GM12878 (cell line): ENCODE measurements around the gene SPATA9. TPM values are rescaled to one million over a fixed set of nuclear protein-coding genes. Genes with fewer than 3 reads are reported as not detected.

Experiments used
- ATAC-seq: fragments of 200-7000 bp; cut with Tn5 transposase; 3 replicates; pipeline ENCODE4 v1.9.1; 2020; ENCODE audit warnings: mild to moderate bottlenecking, moderate library complexity
- BruUV-seq: library from RNA; stranded (reverse); fragments of 400-500 nt; replicated peaks from 2 replicates; lab custom pipeline; 2021; lab: Mats Ljungman, UMichigan
- CTCF ChIA-PET: fragments of 300-600 bp; sonication (Branson Sonifier 250); formaldehyde crosslinking; extraction: SDS; loops from one replicate; lab custom pipeline; 2021; ENCODE audit warnings: inconsistent platforms; lab: Yijun Ruan, JAX
- POLR2A ChIA-PET: fragments of 350-600 bp; formaldehyde crosslinking; extraction: SDS; loops from one replicate; lab custom pipeline; 2021; ENCODE audit warnings: inconsistent platforms; lab: Charles Lee
- RAD21 ChIA-PET: fragments of 300-600 bp; sonication (Branson Sonifier 250); formaldehyde crosslinking; loops from one replicate; lab custom pipeline; 2023; ENCODE audit warnings: antibody characterized with exemption; ENCODE audit not compliant: unreplicated experiment; lab: Charles Lee
- SMC1A ChIA-PET: fragments of 300-600 bp; sonication (Branson Sonifier 250); formaldehyde crosslinking; loops from one replicate; lab custom pipeline; 2023; ENCODE audit not compliant: unreplicated experiment, uncharacterized antibody; lab: Charles Lee
- DNase-seq: peaks from one replicate; pipeline ENCODE4 v3.0.0-alpha.2; 2011; ENCODE audit warnings: low read depth, low spot score
- FAIRE-seq: peaks from 3 replicates; lab custom pipeline; 2011; peaks lifted over from hg19 to GRCh38; lab: Jason Lieb, UNC
- H2AFZ ChIP-seq: 2 replicates; pipeline ENCODE4 v1.6.0; 2011; ENCODE audit warnings: low read depth, low read length, control low read depth; ENCODE audit not compliant: control insufficient read depth
- H3K27ac ChIP-seq: 2 replicates; pipeline ENCODE4 v1.5.1; 2011; ENCODE audit warnings: control low read depth; ENCODE audit not compliant: control insufficient read depth, insufficient read depth
- H3K27me3 ChIP-seq, 2 experiments: replicated peaks in 1 of 2; 2 replicates each; pipeline versions ENCODE4 v1.6.0 to v1.6.1; 2011; ENCODE audit warnings: low read length in 1 of 2; ENCODE audit not compliant: control insufficient read depth in 2 of 2, insufficient read depth in 2 of 2
- H3K36me3 ChIP-seq, 2 experiments: 2 replicates each; pipeline ENCODE4 v1.5.1; 2011; ENCODE audit warnings: low read length in 1 of 2; ENCODE audit not compliant: control insufficient read depth in 2 of 2, insufficient read depth in 2 of 2
- H3K4me1 ChIP-seq: 2 replicates; pipeline ENCODE4 v1.6.1; 2011; ENCODE audit warnings: mild to moderate bottlenecking, low read length, moderate library complexity, mixed read lengths; ENCODE audit not compliant: control insufficient read depth, insufficient read depth
- H3K4me2 ChIP-seq: 2 replicates; pipeline ENCODE4 v1.6.0; 2011; ENCODE audit warnings: control low read depth; ENCODE audit not compliant: control insufficient read depth, insufficient read depth
- H3K4me3 ChIP-seq: fragments of 200-600 bp; sonication (generic); 2 replicates; pipeline ENCODE4 v1.5.1; 2016
- H3K79me2 ChIP-seq: 2 replicates; pipeline ENCODE4 v1.6.0; 2011; ENCODE audit warnings: low read length; ENCODE audit not compliant: control insufficient read depth, insufficient read depth
- H3K9ac ChIP-seq: 2 replicates; pipeline ENCODE4 v1.8.0; 2011; ENCODE audit warnings: low read length, control low read depth, mixed read lengths; ENCODE audit not compliant: control insufficient read depth, insufficient read depth
- H3K9me3 ChIP-seq: replicated peaks from 3 replicates; pipeline ENCODE4 v1.5.1; 2011; ENCODE audit warnings: mild to moderate bottlenecking, low read length; ENCODE audit not compliant: control insufficient read depth, insufficient read depth
- H4K20me1 ChIP-seq: 2 replicates; pipeline ENCODE4 v1.6.0; 2011; ENCODE audit not compliant: control insufficient read depth, insufficient read depth
- BCL3 ChIP-seq: IDR thresholded peaks from 2 replicates; pipeline ENCODE4 v1.6.1; 2011; ENCODE audit warnings: borderline replicate concordance, low read depth, mild to moderate bottlenecking, moderate library complexity, low read length; ENCODE audit not compliant: insufficient read depth, poor library complexity, severe bottlenecking
- BHLHE40 ChIP-seq, 2 experiments: fragments of 450-650 bp in 1 of 2; IDR thresholded peaks; 2 replicates each; pipeline ENCODE4 v1.6.1; 2011 to 2017; ENCODE audit warnings: low read depth in 2 of 2, borderline replicate concordance in 1 of 2, improper control_type of control experiment in 1 of 2, low read length in 1 of 2, mild to moderate bottlenecking in 1 of 2
- CBX3 ChIP-seq: fragments of 200-600 bp; sonication (generic); IDR thresholded peaks from 2 replicates; pipeline ENCODE4 v1.6.1; 2016; ENCODE audit warnings: low read depth, borderline replicate concordance
- DPF2 ChIP-seq: fragments of 450-650 bp; IDR thresholded peaks from 2 replicates; pipeline ENCODE4 v1.6.1; 2017; ENCODE audit warnings: mild to moderate bottlenecking
- EP300 ChIP-seq, 2 experiments: fragments of 150-350 bp in 1 of 2; IDR thresholded peaks; 2 replicates each; pipeline ENCODE4 v1.6.1; 2011 to 2012; ENCODE audit warnings: low read depth in 2 of 2, low read length in 2 of 2, borderline replicate concordance in 1 of 2, improper control_type of control experiment in 1 of 2, inconsistent platforms in 1 of 2; ENCODE audit not compliant: control insufficient read depth in 1 of 2
- KDM1A ChIP-seq: fragments of 200-600 bp; sonication (generic); IDR thresholded peaks from 2 replicates; pipeline ENCODE4 v1.6.1; 2016; ENCODE audit warnings: borderline replicate concordance
- MAX ChIP-seq: IDR thresholded peaks from 2 replicates; pipeline ENCODE4 v1.6.1; 2012; ENCODE audit warnings: low read depth, low read length, improper control_type of control experiment
- NR2C2 ChIP-seq: IDR thresholded peaks from 2 replicates; pipeline ENCODE4 v1.6.1; 2011; ENCODE audit warnings: borderline replicate concordance, low read depth; ENCODE audit not compliant: control insufficient read depth, insufficient read length
- SP1 ChIP-seq: IDR thresholded peaks from one replicate; pipeline ENCODE4 v1.6.1; 2011; ENCODE audit warnings: low read depth, low read length
- SRF ChIP-seq, 2 experiments: IDR thresholded peaks; 2 replicates each; pipeline ENCODE4 v1.6.1; 2011; ENCODE audit warnings: low read depth in 2 of 2, low read length in 2 of 2, mild to moderate bottlenecking in 1 of 2, moderate library complexity in 1 of 2
- WGBS: methylation state at CpG from one replicate; pipeline ENCODE4 v1.1.6; 2016; ENCODE audit warnings: low lambda C conversion rate; ENCODE audit not compliant: insufficient replicate concordance, insufficient coverage; ENCODE audit errors: missing lambda C conversion rate; 5-methylcytosine and 5-hydroxymethylcytosine counted together
- in situ Hi-C: fragments of 300-500 bp; cut with MboI; formaldehyde crosslinking; loops from 9 replicates; pipeline ENCODE4 v1.14.3; 2018; ENCODE audit warnings: mixed read lengths
- intact Hi-C: fragments of 100-400 bp; cut with micrococcal nuclease; formaldehyde crosslinking; loops from one replicate; pipeline ENCODE4 v1.14.2; 2022; ENCODE audit not compliant: unreplicated experiment
- polyA plus RNA-seq, 11 experiments: library from polyadenylated mRNA; depleted of rRNA in 4 of 11; unstranded in 6 of 11; stranded (reverse) in 5 of 11; fragments of >200 nt; fragmentation: Nextera tagmentation in 4 of 11; fragmentation: Illumina TruSeq in 1 of 11; extraction: Ambion mirVana in 4 of 11; extraction: Trizol in 1 of 11; gene quantifications; 1 replicate in 1 of 11; 2 replicates in 10 of 11; pipeline versions ENCODE4 v1.2.1 to v1.2.3, GENCODE V29; 2011 to 2016; ENCODE audit warnings: inconsistent platforms in 2 of 11, missing spikeins in 2 of 11, low read depth in 1 of 11
- total RNA-seq, 4 experiments: library from RNA; depleted of rRNA in 3 of 4; stranded (reverse); fragments of >200 nt in 3 of 4; fragmentation: Illumina TruSeq in 1 of 4; extraction: Trizol in 1 of 4; gene quantifications; 2 replicates each; pipeline versions ENCODE4 v1.2.1 to v1.2.3, GENCODE V29; 2013 to 2021
- TF ChIP-seq, protein P1 (sequence below): fragments of 450-650 bp; formaldehyde crosslinking; IDR thresholded peaks from 2 replicates; pipeline ENCODE4 v1.5.0; 2022; ENCODE audit warnings: mild to moderate bottlenecking, missing genetic modification characterization
- TF ChIP-seq, protein P2 (sequence below): fragments of 450-650 bp; IDR thresholded peaks from 2 replicates; pipeline ENCODE4 v1.6.1; 2017; ENCODE audit warnings: mild to moderate bottlenecking, moderate library complexity

Gene SPATA9
- total and polyA plus RNA-seq, 10 of the 15 experiments (the other 5 are each of a cell fraction or from before 2014, with no cell fraction given) = 0.11 to 0.49 (median 0.16) TPM; not detected in 1

GRCh38 chr5:95617057-95617456 lies 65.7 kb downstream of the SPATA9 start:
- Histone ChIP-seq H3K4me1 (peaks cover 20% of the 10 kb centered on the region), H3K79me2 (peaks cover 3% of the 10 kb centered on the region; the same call in 1 of the 2 replicates), H2AFZ (no peak overlapping the region), H3K4me3 (no peak overlapping the region), H3K4me2 (no peak overlapping the region), H3K9ac (0 out of 2 replicates have a peak overlapping the region, but pooled peaks have one; percentile 1), H3K27me3 (peaks cover 0 to 2% of the 10 kb centered on the region in 2 experiments; a peak in 1 of 4 replicates), H3K27ac (peak overlapping the region; percentile 17), H3K36me3 (no peaks in the 10 kb centered on the region), H3K9me3 (peaks cover 6% of the 10 kb centered on the region; the same call in 2 of the 3 replicates), H4K20me1 (no peaks in the 10 kb centered on the region)
- 86% methylated on average over 5 of the region's 5 CpGs for WGBS
- peak; percentile 73 for DNase-seq
- peak; percentile 39 for ATAC-seq
- RAD21 ChIA-PET = no interaction called here
- no peak for FAIRE-seq
- intact Hi-C loops (loop anchor here (1.0 to 10.0 kb wide), 2 partner anchors 62 to 542 kb away; partner anchors contain the start of gene ARSK), in situ Hi-C loops (no loop called here)
- POLR2A ChIA-PET = no interaction called here
- CTCF ChIA-PET = interaction anchor here (0.6 kb wide), 1 partner anchor 664 kb away, joined by 3 read pairs; no protein-coding TSS in a partner anchor
- BruUV-seq = no TSS peak
- SMC1A ChIA-PET = interaction anchor here (0.8 kb wide), 1 partner anchor 172 kb away, joined by 3 read pairs; no protein-coding TSS in a partner anchor
- TF ChIP-seq EP300 (IDR thresholded peaks at IDR 0.05; ENCODE audit: borderline replicate concordance in 1 of 2, control insufficient read depth in 1 of 2, low read depth in 2 of 2, low read length in 2 of 2) (peak; percentile 13 to 41; a peak in 1 of 4 replicates), SP1 (no peak), BHLHE40 (IDR thresholded peaks at IDR 0.05; ENCODE audit: borderline replicate concordance in 1 of 2, low read depth in 2 of 2, low read length in 1 of 2) (0 out of 4 replicates have a peak, but pooled peaks of 1 of the 2 experiments have one; percentile 17), BCL3 (peak; percentile 66), CBX3 (no peak), DPF2 (peak; percentile 87), NR2C2 (no peak), SRF (IDR thresholded peaks at IDR 0.05; ENCODE audit: low read depth in 2 of 2, low read length in 2 of 2) (0 out of 4 replicates have a peak, but pooled peaks of 1 of the 2 experiments have one; percentile 5), KDM1A (no peak), MAX (no peak)
- TF ChIP-seq, protein P1, sequence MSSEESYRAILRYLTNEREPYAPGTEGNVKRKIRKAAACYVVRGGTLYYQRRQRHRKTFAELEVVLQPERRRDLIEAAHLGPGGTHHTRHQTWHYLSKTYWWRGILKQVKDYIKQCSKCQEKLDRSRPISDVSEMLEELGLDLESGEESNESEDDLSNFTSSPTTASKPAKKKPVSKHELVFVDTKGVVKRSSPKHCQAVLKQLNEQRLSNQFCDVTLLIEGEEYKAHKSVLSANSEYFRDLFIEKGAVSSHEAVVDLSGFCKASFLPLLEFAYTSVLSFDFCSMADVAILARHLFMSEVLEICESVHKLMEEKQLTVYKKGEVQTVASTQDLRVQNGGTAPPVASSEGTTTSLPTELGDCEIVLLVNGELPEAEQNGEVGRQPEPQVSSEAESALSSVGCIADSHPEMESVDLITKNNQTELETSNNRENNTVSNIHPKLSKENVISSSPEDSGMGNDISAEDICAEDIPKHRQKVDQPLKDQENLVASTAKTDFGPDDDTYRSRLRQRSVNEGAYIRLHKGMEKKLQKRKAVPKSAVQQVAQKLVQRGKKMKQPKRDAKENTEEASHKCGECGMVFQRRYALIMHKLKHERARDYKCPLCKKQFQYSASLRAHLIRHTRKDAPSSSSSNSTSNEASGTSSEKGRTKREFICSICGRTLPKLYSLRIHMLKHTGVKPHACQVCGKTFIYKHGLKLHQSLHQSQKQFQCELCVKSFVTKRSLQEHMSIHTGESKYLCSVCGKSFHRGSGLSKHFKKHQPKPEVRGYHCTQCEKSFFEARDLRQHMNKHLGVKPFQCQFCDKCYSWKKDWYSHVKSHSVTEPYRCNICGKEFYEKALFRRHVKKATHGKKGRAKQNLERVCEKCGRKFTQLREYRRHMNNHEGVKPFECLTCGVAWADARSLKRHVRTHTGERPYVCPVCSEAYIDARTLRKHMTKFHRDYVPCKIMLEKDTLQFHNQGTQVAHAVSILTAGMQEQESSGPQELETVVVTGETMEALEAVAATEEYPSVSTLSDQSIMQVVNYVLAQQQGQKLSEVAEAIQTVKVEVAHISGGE (CRISPR knock-in tag) = no peak
- TF ChIP-seq, protein P2, sequence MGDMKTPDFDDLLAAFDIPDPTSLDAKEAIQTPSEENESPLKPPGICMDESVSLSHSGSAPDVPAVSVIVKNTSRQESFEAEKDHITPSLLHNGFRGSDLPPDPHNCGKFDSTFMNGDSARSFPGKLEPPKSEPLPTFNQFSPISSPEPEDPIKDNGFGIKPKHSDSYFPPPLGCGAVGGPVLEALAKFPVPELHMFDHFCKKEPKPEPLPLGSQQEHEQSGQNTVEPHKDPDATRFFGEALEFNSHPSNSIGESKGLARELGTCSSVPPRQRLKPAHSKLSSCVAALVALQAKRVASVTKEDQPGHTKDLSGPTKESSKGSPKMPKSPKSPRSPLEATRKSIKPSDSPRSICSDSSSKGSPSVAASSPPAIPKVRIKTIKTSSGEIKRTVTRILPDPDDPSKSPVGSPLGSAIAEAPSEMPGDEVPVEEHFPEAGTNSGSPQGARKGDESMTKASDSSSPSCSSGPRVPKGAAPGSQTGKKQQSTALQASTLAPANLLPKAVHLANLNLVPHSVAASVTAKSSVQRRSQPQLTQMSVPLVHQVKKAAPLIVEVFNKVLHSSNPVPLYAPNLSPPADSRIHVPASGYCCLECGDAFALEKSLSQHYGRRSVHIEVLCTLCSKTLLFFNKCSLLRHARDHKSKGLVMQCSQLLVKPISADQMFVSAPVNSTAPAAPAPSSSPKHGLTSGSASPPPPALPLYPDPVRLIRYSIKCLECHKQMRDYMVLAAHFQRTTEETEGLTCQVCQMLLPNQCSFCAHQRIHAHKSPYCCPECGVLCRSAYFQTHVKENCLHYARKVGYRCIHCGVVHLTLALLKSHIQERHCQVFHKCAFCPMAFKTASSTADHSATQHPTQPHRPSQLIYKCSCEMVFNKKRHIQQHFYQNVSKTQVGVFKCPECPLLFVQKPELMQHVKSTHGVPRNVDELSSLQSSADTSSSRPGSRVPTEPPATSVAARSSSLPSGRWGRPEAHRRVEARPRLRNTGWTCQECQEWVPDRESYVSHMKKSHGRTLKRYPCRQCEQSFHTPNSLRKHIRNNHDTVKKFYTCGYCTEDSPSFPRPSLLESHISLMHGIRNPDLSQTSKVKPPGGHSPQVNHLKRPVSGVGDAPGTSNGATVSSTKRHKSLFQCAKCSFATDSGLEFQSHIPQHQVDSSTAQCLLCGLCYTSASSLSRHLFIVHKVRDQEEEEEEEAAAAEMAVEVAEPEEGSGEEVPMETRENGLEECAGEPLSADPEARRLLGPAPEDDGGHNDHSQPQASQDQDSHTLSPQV = no peak
